Calu3 (cell line): ENCODE data around the gene MIER1. TPM values are rescaled to one million over a fixed set of nuclear protein-coding genes. Genes with fewer than 3 reads are reported as not detected.
A peak's percentile ranks its signal among the peaks of the same experiment; 100 is the strongest.

Source experiments
- BruUV-seq: library from RNA; stranded (reverse); fragments of 400-500 nt; replicated peaks from 2 replicates; lab custom pipeline; 2021; lab: Mats Ljungman, UMichigan
- CTCF ChIA-PET: fragments of 300-600 bp; sonication (Branson Sonifier 250); formaldehyde crosslinking; loops from one replicate; lab custom pipeline; 2022; ENCODE audit warnings: antibody characterized with exemption; lab: Charles Lee
- DNase-seq: peaks from one replicate; pipeline ENCODE4 v3.0.0; 2022
- H3K27ac Mint-ChIP-seq: one replicate; pipeline ENCODE4 v1.8.0; 2022; ENCODE audit warnings: mixed read lengths; ENCODE audit not compliant: unreplicated experiment
- H3K27me3 Mint-ChIP-seq: one replicate; pipeline ENCODE4 v1.8.0; 2022; ENCODE audit warnings: mixed read lengths; ENCODE audit not compliant: unreplicated experiment
- H3K36me3 Mint-ChIP-seq: one replicate; pipeline ENCODE4 v1.8.0; 2022; ENCODE audit warnings: mild to moderate bottlenecking, moderate library complexity, mixed read lengths; ENCODE audit not compliant: insufficient read depth, unreplicated experiment
- H3K4me1 Mint-ChIP-seq: one replicate; pipeline ENCODE4 v1.8.0; 2022; ENCODE audit warnings: mild to moderate bottlenecking, low read depth, mixed read lengths; ENCODE audit not compliant: unreplicated experiment
- H3K4me3 Mint-ChIP-seq: one replicate; pipeline ENCODE4 v1.8.0; 2022; ENCODE audit warnings: mild to moderate bottlenecking, low read depth, moderate library complexity, mixed read lengths; ENCODE audit not compliant: unreplicated experiment
- H3K9me3 Mint-ChIP-seq: one replicate; pipeline ENCODE4 v1.8.0; 2022; ENCODE audit warnings: low read depth, mixed read lengths; ENCODE audit not compliant: unreplicated experiment
- CTCF ChIP-seq: fragments of 200-600 bp; IDR thresholded peaks from one replicate; pipeline ENCODE4 v1.8.0; 2022; ENCODE audit warnings: antibody characterized with exemption; ENCODE audit not compliant: unreplicated experiment
- intact Hi-C: fragments of 100-400 bp; cut with micrococcal nuclease; formaldehyde crosslinking; loops from one replicate; pipeline ENCODE4 v1.10.0; 2022; ENCODE audit not compliant: unreplicated experiment
- total RNA-seq: library from RNA; stranded (reverse); gene quantifications from 2 replicates; pipeline ENCODE4 v1.2.3, GENCODE V29; 2022

Gene MIER1
- total RNA-seq, 1 experiment from 2014 or later = 27.4 TPM

DNA sequence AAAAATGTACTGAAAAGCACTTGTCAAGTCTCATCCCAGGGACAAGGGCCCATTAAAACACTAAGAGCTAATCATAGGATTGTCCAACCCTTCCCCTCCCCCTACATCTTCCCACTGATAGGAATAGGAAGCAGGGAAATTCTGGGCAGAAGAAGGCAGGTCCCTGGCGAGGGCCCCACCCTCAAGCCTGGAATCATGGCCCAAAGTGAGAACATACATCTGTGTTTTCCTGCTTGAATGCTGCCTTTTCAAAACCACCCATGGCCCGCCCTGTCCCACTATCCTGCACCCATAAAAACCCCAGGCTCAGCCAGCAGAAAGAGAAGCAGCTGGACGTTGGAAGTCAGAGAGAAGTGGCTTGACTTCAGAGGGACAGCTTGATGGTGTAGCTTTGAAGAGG, 5.0 kb upstream of the MIER1 start:
- CTCF ChIA-PET = no interaction called here
- Mint-ChIP-seq H3K36me3 (peaks cover 16% of the 10 kb centered on the region), H3K9me3 (no peaks in the 10 kb centered on the region), H3K27ac (no peak overlapping the region), H3K4me1 (peaks cover 28% of the 10 kb centered on the region), H3K27me3 (no peaks in the 10 kb centered on the region), H3K4me3 (no peak overlapping the region)
- BruUV-seq = no TSS peak
- no peak for TF ChIP-seq CTCF
- intact Hi-C loops = no loop called here
- DNase-seq = no peak

GRCh38 chr1:66920543-66920942, 4.2 kb upstream of the MIER1 start:
- Mint-ChIP-seq H3K27ac (no peak overlapping the region), H3K36me3 (peaks cover 23% of the 10 kb centered on the region), H3K27me3 (no peaks in the 10 kb centered on the region), H3K9me3 (no peaks in the 10 kb centered on the region), H3K4me3 (no peak overlapping the region), H3K4me1 (peaks cover 28% of the 10 kb centered on the region)
- no TSS peak for BruUV-seq
- no peak for DNase-seq
- TF ChIP-seq CTCF = no peak
- intact Hi-C loops = no loop called here
- CTCF ChIA-PET = no interaction called here

DNA sequence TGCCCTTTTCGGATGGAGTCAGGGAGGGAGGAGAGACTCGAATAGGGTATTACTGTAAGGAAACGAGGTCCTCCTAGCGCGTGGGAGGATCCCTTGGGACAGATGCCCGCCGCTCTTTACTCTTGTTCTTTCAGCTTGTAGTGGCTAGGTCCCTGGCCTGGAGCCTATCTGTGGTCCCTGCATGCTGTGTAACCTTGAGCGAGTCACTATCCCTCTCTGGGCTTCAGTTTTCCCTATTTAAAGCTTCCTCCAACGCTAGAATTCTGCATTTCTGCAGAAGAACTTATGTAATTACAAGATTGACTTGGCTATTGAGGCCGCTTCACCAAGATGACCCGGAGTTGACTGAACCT, 744 bp downstream of the MIER1 start:
- CTCF ChIA-PET = interaction anchor here (0.7 kb wide), 1 partner anchor 577 kb away, joined by 4 read pairs; no protein-coding TSS in a partner anchor
- Mint-ChIP-seq H3K4me3 (peak overlapping the region; percentile 94), H3K27ac (peak overlapping the region; percentile 99), H3K9me3 (no peaks in the 10 kb centered on the region), H3K36me3 (peaks cover 40% of the 10 kb centered on the region), H3K4me1 (peaks cover 18% of the 10 kb centered on the region), H3K27me3 (no peaks in the 10 kb centered on the region)
- BruUV-seq = no TSS peak
- no peak for DNase-seq
- intact Hi-C loops = no loop called here
- TF ChIP-seq CTCF = no peak

DNA sequence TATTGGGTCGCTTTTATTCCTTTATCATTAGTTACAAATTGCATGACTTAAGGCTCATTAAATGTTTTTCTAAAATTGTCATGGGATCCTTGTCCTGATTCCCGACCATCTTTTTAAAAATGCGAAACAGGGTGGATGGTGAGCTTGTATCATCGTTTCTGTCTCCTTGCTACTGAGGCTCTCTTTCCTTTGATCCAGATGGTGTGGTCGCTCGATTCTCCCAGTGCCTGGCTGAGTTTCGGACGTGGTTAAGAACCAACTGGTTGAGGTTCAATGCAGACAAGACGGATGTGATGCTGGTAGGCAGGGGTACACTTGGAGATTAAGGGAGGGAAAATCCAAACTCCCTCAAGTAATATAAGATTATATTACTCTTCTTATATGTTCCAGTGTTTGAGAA, 1.2 kb downstream of the MIER1 start:
- no peak for DNase-seq
- H3K36me3 Mint-ChIP-seq = peaks cover 44% of the 10 kb centered on the region
- no TSS peak for BruUV-seq
- no peaks in the 10 kb centered on the region for H3K27me3 Mint-ChIP-seq
- CTCF ChIA-PET = interaction anchor here (0.7 kb wide), 1 partner anchor 576 kb away, joined by 4 read pairs; no protein-coding TSS in a partner anchor
- H3K4me3 Mint-ChIP-seq = peak overlapping the region; percentile 94
- H3K9me3 Mint-ChIP-seq = no peaks in the 10 kb centered on the region
- peaks cover 18% of the 10 kb centered on the region for H3K4me1 Mint-ChIP-seq
- TF ChIP-seq CTCF = no peak
- peak overlapping the region; percentile 99 for H3K27ac Mint-ChIP-seq
- intact Hi-C loops = no loop called here
